ENCODE measurements around the gene MAGI3.
"Not testable (repeated sequence)": the region's sequence is repeated elsewhere in the genome, so short reads cannot be mapped to it uniquely, and the experiment has no call there.

Gene MAGI3

DNA sequence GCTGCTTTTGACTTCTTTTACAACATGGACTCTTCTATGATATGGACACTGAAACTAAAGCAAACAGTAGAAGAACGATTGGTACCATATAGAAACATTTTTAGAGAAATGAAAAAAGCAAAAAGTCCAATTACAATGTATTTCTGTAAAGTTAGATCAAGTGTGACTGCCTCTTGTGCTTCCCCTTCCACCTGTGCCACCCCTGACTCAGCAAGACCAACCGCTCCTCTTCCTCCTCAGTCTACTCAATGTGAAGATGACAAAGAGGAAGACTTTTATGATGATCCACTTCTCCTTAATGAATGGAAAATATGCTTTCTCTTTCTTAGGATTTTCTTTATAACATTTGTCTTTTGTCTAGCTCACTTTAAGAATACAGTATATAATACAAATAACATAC lies 302.0 kb downstream of the MAGI3 start:
- H3K79me1 ChIP-seq (ENCODE audit: low read length) = no peaks in the 10 kb centered on the region
- H3K23ac ChIP-seq (ENCODE audit: low read length) = no peak overlapping the region
- no peak overlapping the region for H2BK5ac ChIP-seq (ENCODE audit: low read length)
- WGBS (ENCODE audit: extremely low coverage, insufficient coverage, low lambda C conversion rate) = no CpG with 5 or more reads among the region's 2 CpGs
- H3K36me3 ChIP-seq (ENCODE audit: control insufficient read depth, insufficient read depth, low read length) = peaks cover 1% of the 10 kb centered on the region
- H3K4me2 ChIP-seq (ENCODE audit: low read length) = no peak overlapping the region
- H2BK120ac ChIP-seq (ENCODE audit: low read depth, low read length) = no peak overlapping the region
- no peak overlapping the region for H3K56ac ChIP-seq (ENCODE audit: low read length)
- H2BK15ac ChIP-seq (replicated peaks; ENCODE audit: low read depth) = no peak overlapping the region
- no peak for DNase-seq
- H3K4me1 ChIP-seq (ENCODE audit: control insufficient read depth, low read depth, low read length) = no peaks in the 10 kb centered on the region
- no peak overlapping the region for H4K8ac ChIP-seq (ENCODE audit: low read depth, low read length)
- no peak overlapping the region for H3K27ac ChIP-seq (ENCODE audit: low read depth, low read length)
- H2AK5ac ChIP-seq (ENCODE audit: low read length) = no peak overlapping the region
- H3K18ac ChIP-seq (ENCODE audit: low read length) = no peak overlapping the region
- no peak overlapping the region for H3K9ac ChIP-seq (ENCODE audit: low read length)
- no peak overlapping the region for H3K4me3 ChIP-seq (ENCODE audit: low read length)
- H4K5ac ChIP-seq (ENCODE audit: low read length) = no peak overlapping the region
- no peaks in the 10 kb centered on the region for H3K79me2 ChIP-seq (ENCODE audit: control insufficient read depth, insufficient read depth, low read length)
- H3K4ac ChIP-seq (ENCODE audit: low read depth, low read length) = no peak overlapping the region
- no peaks in the 10 kb centered on the region for H3K27me3 ChIP-seq (ENCODE audit: insufficient read depth, low read length, poor library complexity)

DNA sequence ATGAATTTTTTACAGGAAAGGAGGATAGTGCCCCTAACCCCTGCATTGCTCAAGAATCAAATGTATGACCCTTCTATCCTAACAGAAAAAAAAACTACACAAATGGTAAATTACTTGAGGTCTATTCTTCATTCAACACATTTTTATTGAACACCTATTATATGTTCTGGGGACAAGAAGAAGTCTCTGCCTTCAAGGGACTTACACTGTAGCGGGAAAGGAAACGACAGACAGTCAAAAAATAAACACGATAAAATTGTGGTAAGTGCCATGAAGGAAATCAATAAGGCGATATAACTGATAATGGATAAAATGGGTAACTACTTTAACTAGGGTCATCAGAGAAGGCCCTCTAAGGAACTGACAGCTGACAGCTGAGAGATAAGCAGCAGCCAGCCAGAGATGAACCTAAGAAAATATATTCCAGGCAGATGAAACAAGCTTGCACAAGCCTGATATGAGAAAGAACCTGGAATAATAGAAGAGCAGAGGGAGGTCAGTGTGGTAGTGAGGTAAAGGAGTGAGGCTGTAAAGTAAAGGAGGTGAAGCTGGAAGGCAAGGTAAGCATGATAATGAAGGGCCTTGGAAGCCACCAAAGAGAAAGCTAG lies 302.6 kb downstream of the MAGI3 start:
- Histone ChIP-seq H3K27me3 (ENCODE audit: insufficient read depth, low read length, poor library complexity) (no peaks in the 10 kb centered on the region), H4K5ac (ENCODE audit: low read length) (no peak overlapping the region), H3K23ac (ENCODE audit: low read length) (no peak overlapping the region), H3K18ac (ENCODE audit: low read length) (no peak overlapping the region), H3K4me1 (ENCODE audit: control insufficient read depth, low read depth, low read length) (no peaks in the 10 kb centered on the region), H2BK15ac (replicated peaks; ENCODE audit: low read depth) (no peak overlapping the region), H3K79me1 (ENCODE audit: low read length) (no peaks in the 10 kb centered on the region), H3K4ac (ENCODE audit: low read depth, low read length) (no peak overlapping the region), H3K27ac (ENCODE audit: low read depth, low read length) (no peak overlapping the region), H2AK5ac (ENCODE audit: low read length) (no peak overlapping the region), H2BK5ac (ENCODE audit: low read length) (no peak overlapping the region), H4K8ac (ENCODE audit: low read depth, low read length) (no peak overlapping the region), H3K79me2 (ENCODE audit: control insufficient read depth, insufficient read depth, low read length) (no peaks in the 10 kb centered on the region), H3K56ac (ENCODE audit: low read length) (no peak overlapping the region), H3K4me2 (ENCODE audit: low read length) (no peak overlapping the region), H3K36me3 (ENCODE audit: control insufficient read depth, insufficient read depth, low read length) (peaks cover 2% of the 10 kb centered on the region), H3K9ac (ENCODE audit: low read length) (no peak overlapping the region), H3K4me3 (ENCODE audit: low read length) (no peak overlapping the region), H2BK120ac (ENCODE audit: low read depth, low read length) (no peak overlapping the region)
- no CpG with 5 or more reads among the region's 4 CpGs for WGBS (ENCODE audit: extremely low coverage, insufficient coverage, low lambda C conversion rate)
- no peak for DNase-seq

DNA sequence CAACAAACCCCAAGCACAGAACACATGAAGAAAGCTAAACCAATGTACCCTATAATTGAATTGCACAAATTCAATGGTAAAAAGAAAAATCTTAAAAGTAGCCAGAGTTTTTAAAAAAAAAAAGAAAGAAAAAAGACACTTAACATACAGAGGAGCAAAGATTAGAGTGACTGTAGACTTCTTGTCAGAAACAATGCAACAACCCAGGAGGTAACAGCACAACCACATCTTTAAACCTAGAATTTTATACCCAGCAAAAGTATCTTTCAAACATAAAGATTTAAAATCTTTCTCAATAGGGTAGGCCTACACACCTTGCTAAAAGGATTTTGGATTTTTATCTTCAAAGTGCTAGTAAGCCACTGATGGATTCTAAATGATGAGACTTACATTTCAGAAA lies 304.6 kb downstream of the MAGI3 start:
- H3K23ac ChIP-seq (ENCODE audit: low read length) = no peak overlapping the region
- H3K4me3 ChIP-seq (ENCODE audit: low read length) = no peak overlapping the region
- H2BK5ac ChIP-seq (ENCODE audit: low read length) = no peak overlapping the region
- no peaks in the 10 kb centered on the region for H3K4me1 ChIP-seq (ENCODE audit: control insufficient read depth, low read depth, low read length)
- no peak overlapping the region for H4K5ac ChIP-seq (ENCODE audit: low read length)
- no peak overlapping the region for H3K27ac ChIP-seq (ENCODE audit: low read depth, low read length)
- H3K56ac ChIP-seq (ENCODE audit: low read length) = no peak overlapping the region
- peaks cover 4% of the 10 kb centered on the region for H3K36me3 ChIP-seq (ENCODE audit: control insufficient read depth, insufficient read depth, low read length)
- H2BK120ac ChIP-seq (ENCODE audit: low read depth, low read length) = no peak overlapping the region
- no peak overlapping the region for H2AK5ac ChIP-seq (ENCODE audit: low read length)
- no peaks in the 10 kb centered on the region for H3K79me1 ChIP-seq (ENCODE audit: low read length)
- no peaks in the 10 kb centered on the region for H3K79me2 ChIP-seq (ENCODE audit: control insufficient read depth, insufficient read depth, low read length)
- no peak overlapping the region for H2BK15ac ChIP-seq (replicated peaks; ENCODE audit: low read depth)
- no peak for DNase-seq
- no peak overlapping the region for H4K8ac ChIP-seq (ENCODE audit: low read depth, low read length)
- no peak overlapping the region for H3K4me2 ChIP-seq (ENCODE audit: low read length)
- no peak overlapping the region for H3K4ac ChIP-seq (ENCODE audit: low read depth, low read length)
- H3K18ac ChIP-seq (ENCODE audit: low read length) = no peak overlapping the region
- H3K27me3 ChIP-seq (ENCODE audit: insufficient read depth, low read length, poor library complexity) = no peaks in the 10 kb centered on the region
- no peak overlapping the region for H3K9ac ChIP-seq (ENCODE audit: low read length)

DNA sequence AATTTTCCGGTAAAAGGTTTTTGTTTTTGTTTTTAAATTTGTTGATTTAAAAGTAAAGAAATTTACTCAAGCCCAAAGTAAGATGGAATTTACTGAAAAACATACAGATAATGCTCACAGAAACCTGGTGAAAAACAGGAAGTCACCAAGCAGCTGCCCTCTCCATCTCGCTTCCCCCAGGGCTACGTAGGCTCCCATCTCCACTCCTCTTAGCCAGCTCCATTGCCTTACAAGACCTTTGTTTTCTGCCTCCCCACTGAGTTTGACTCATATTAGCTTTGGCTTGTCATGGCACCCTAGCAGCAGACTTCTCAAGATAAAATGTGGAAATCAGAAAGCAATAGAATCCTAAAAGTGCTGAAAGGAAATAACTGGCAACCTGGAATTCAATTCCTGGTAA lies 311.1 kb downstream of the MAGI3 start:
- H4K5ac ChIP-seq (ENCODE audit: low read length) = no peak overlapping the region
- H3K56ac ChIP-seq (ENCODE audit: low read length) = no peak overlapping the region
- H3K79me2 ChIP-seq (ENCODE audit: control insufficient read depth, insufficient read depth, low read length) = no peaks in the 10 kb centered on the region
- no peak overlapping the region for H2BK120ac ChIP-seq (ENCODE audit: low read depth, low read length)
- H3K18ac ChIP-seq (ENCODE audit: low read length) = no peak overlapping the region
- no peak overlapping the region for H3K4me2 ChIP-seq (ENCODE audit: low read length)
- peak; percentile 83 for DNase-seq
- no peaks in the 10 kb centered on the region for H3K27me3 ChIP-seq (ENCODE audit: insufficient read depth, low read length, poor library complexity)
- no peak overlapping the region for H3K4me3 ChIP-seq (ENCODE audit: low read length)
- no peak overlapping the region for H3K23ac ChIP-seq (ENCODE audit: low read length)
- H2AK5ac ChIP-seq (ENCODE audit: low read length) = no peak overlapping the region
- WGBS (ENCODE audit: extremely low coverage, insufficient coverage, low lambda C conversion rate) = no CpG with 5 or more reads among the region's 3 CpGs
- no peak overlapping the region for H3K9ac ChIP-seq (ENCODE audit: low read length)
- no peaks in the 10 kb centered on the region for H3K4me1 ChIP-seq (ENCODE audit: control insufficient read depth, low read depth, low read length)
- H2BK5ac ChIP-seq (ENCODE audit: low read length) = no peak overlapping the region
- H3K79me1 ChIP-seq (ENCODE audit: low read length) = no peaks in the 10 kb centered on the region
- H3K27ac ChIP-seq (ENCODE audit: low read depth, low read length) = no peak overlapping the region
- peaks cover 4% of the 10 kb centered on the region for H3K36me3 ChIP-seq (ENCODE audit: control insufficient read depth, insufficient read depth, low read length)
- H2BK15ac ChIP-seq (replicated peaks; ENCODE audit: low read depth) = no peak overlapping the region
- no peak overlapping the region for H4K8ac ChIP-seq (ENCODE audit: low read depth, low read length)
- no peak overlapping the region for H3K4ac ChIP-seq (ENCODE audit: low read depth, low read length)

DNA sequence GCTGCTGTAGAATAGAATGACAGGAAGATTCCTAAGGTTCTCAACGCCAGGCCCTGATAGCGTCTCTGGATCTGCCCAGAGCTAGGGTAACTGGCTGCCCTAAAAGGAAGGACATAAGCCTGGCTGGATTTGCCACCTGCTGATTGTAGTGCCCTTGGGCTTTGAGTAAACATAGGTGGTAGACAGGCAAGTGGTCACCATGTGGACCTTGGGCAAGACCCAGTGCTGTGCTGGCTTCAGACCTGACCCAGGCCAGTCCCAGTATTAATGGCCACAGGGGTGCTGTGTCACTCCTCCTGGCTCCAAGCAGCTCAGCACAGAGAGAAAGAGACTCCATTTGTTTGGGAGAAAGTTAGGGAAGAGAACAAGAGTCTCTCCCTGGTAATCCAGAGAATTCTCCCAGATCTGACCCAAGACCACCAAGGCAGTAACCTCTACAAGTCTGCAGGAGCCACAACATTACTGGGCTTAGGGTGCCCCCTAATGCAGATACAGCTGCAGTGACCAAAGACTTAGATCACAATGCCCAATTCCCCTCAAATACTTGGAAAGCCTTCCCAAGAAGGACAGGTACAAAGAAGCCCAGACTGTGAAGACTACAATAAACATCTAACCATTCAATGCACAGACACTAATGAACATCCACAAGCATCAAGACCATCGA lies 324.4 kb downstream of the MAGI3 start:
- peak; percentile 54 for DNase-seq
- Histone ChIP-seq H3K4ac (ENCODE audit: low read depth, low read length) (no peak overlapping the region), H2BK5ac (ENCODE audit: low read length) (no peak overlapping the region), H3K36me3 (ENCODE audit: control insufficient read depth, insufficient read depth, low read length) (peaks cover 2% of the 10 kb centered on the region), H2AK5ac (ENCODE audit: low read length) (no peak overlapping the region), H3K4me2 (ENCODE audit: low read length) (no peak overlapping the region), H3K9ac (ENCODE audit: low read length) (no peak overlapping the region), H4K8ac (ENCODE audit: low read depth, low read length) (no peak overlapping the region), H3K4me3 (ENCODE audit: low read length) (no peak overlapping the region), H3K4me1 (ENCODE audit: control insufficient read depth, low read depth, low read length) (no peaks in the 10 kb centered on the region), H3K79me2 (ENCODE audit: control insufficient read depth, insufficient read depth, low read length) (no peaks in the 10 kb centered on the region), H3K18ac (ENCODE audit: low read length) (no peak overlapping the region), H2BK15ac (replicated peaks; ENCODE audit: low read depth) (no peak overlapping the region), H3K56ac (ENCODE audit: low read length) (no peak overlapping the region), H2BK120ac (ENCODE audit: low read depth, low read length) (no peak overlapping the region), H3K27me3 (ENCODE audit: insufficient read depth, low read length, poor library complexity) (no peaks in the 10 kb centered on the region), H3K23ac (ENCODE audit: low read length) (no peak overlapping the region), H3K27ac (ENCODE audit: low read depth, low read length) (no peak overlapping the region), H3K79me1 (ENCODE audit: low read length) (no peaks in the 10 kb centered on the region), H4K5ac (ENCODE audit: low read length) (no peak overlapping the region)
- no CpG with 5 or more reads among the region's 3 CpGs for WGBS (ENCODE audit: extremely low coverage, insufficient coverage, low lambda C conversion rate)

DNA sequence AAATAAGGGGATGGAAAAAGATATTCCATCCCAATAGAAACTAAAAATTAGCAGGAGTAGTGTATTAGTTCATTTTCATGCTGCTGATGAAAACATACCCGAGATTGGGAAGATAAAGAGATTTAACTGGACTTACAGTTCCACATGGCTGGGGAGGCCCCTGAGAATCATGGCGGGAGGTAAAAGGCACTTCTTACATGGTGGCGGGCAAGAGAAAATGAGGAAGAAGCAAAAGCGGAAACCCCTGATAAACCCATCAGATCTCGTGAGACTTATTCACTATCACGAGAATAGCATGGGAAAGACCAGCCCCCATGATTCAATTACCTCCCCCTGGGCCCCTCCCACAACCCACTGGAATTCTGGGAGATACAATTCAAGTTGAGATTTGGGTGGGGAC lies 327.2 kb downstream of the MAGI3 start:
- H2AK5ac ChIP-seq (ENCODE audit: low read length); H2BK15ac ChIP-seq (replicated peaks; ENCODE audit: low read depth); H3K27ac ChIP-seq (ENCODE audit: low read depth, low read length); H3K79me1 ChIP-seq (ENCODE audit: low read length); H4K8ac ChIP-seq (ENCODE audit: low read depth, low read length); H3K4me1 ChIP-seq (ENCODE audit: control insufficient read depth, low read depth, low read length); H3K36me3 ChIP-seq (ENCODE audit: control insufficient read depth, insufficient read depth, low read length); H4K5ac ChIP-seq (ENCODE audit: low read length); H3K79me2 ChIP-seq (ENCODE audit: control insufficient read depth, insufficient read depth, low read length); H3K4ac ChIP-seq (ENCODE audit: low read depth, low read length); H2BK5ac ChIP-seq (ENCODE audit: low read length); H3K4me3 ChIP-seq (ENCODE audit: low read length); H3K27me3 ChIP-seq (ENCODE audit: insufficient read depth, low read length, poor library complexity); H3K9ac ChIP-seq (ENCODE audit: low read length); H3K4me2 ChIP-seq (ENCODE audit: low read length); H3K18ac ChIP-seq (ENCODE audit: low read length); H3K23ac ChIP-seq (ENCODE audit: low read length); H3K56ac ChIP-seq (ENCODE audit: low read length); DNase-seq; H2BK120ac ChIP-seq (ENCODE audit: low read depth, low read length): not testable (repeated sequence)
- WGBS (ENCODE audit: extremely low coverage, insufficient coverage, low lambda C conversion rate) = no CpG with 5 or more reads among the region's 6 CpGs

Data from mesendoderm (in vitro differentiated cells).